HepG2 (cell line): ENCODE measurements around the gene SLC15A1. TPM values are rescaled to one million over a fixed set of nuclear protein-coding genes. Genes with fewer than 3 reads are reported as not detected.

ENCODE experiments used
- ARID5B ChIP-seq: IDR thresholded peaks from 2 replicates; pipeline ENCODE4 v1.4.0; 2020; ENCODE audit warnings: mild to moderate bottlenecking, missing genetic modification reagents
- ATF3 ChIP-seq: sonication (generic); formaldehyde crosslinking; IDR thresholded peaks from 2 replicates; pipeline ENCODE4 v1.4.0; 2020; ENCODE audit warnings: missing genetic modification reagents
- ELK4 ChIP-seq: sonication (generic); formaldehyde crosslinking; IDR thresholded peaks from 2 replicates; pipeline ENCODE4 v1.9.0; 2021; ENCODE audit warnings: missing genetic modification reagents, borderline replicate concordance
- HNF4G ChIP-seq, 2 experiments: sonication (generic) in 1 of 2; formaldehyde crosslinking in 1 of 2; IDR thresholded peaks; 2 replicates each; pipeline versions ENCODE4 v1.4.0 to v1.6.1; 2011 to 2020; ENCODE audit warnings: borderline replicate concordance in 2 of 2, low read depth in 2 of 2, mild to moderate bottlenecking in 2 of 2, low read length in 1 of 2, missing genetic modification reagents in 1 of 2, moderate library complexity in 1 of 2
- JUNB ChIP-seq: sonication (generic); formaldehyde crosslinking; IDR thresholded peaks from 2 replicates; pipeline ENCODE4 v1.8.0; 2022; ENCODE audit warnings: missing genetic modification reagents, mild to moderate bottlenecking, borderline replicate concordance
- KAT7 ChIP-seq: IDR thresholded peaks from 2 replicates; pipeline ENCODE4 v1.6.1; 2018; ENCODE audit warnings: borderline replicate concordance, missing compliant biosample characterization
- KDM4B ChIP-seq: sonication (generic); formaldehyde crosslinking; IDR thresholded peaks from 2 replicates; pipeline ENCODE4 v1.4.0; 2020; ENCODE audit warnings: missing genetic modification reagents
- MAFF ChIP-seq: IDR thresholded peaks from 2 replicates; pipeline ENCODE4 v1.6.1; 2011; ENCODE audit warnings: low read depth, low read length, improper control_type of control experiment
- PAX8 ChIP-seq: sonication (generic); formaldehyde crosslinking; IDR thresholded peaks from 2 replicates; pipeline ENCODE4 v1.8.0; 2022; ENCODE audit warnings: mild to moderate bottlenecking, missing genetic modification reagents, borderline replicate concordance
- RARA ChIP-seq: IDR thresholded peaks from 2 replicates; pipeline ENCODE4 v1.6.1; 2016; ENCODE audit warnings: missing genetic modification reagents, missing compliant biosample characterization
- SRSF9 ChIP-seq: fragments of 200-400 bp; formaldehyde crosslinking; IDR thresholded peaks from 2 replicates; pipeline ENCODE4 v1.6.1; 2018; ENCODE audit warnings: borderline replicate concordance, mild to moderate bottlenecking, low read depth, low read length; ENCODE audit not compliant: insufficient read depth, poor library complexity, severe bottlenecking
- TEAD2 ChIP-seq: sonication (generic); formaldehyde crosslinking; IDR thresholded peaks from 2 replicates; pipeline ENCODE4 v1.9.0; 2021; ENCODE audit warnings: missing genetic modification reagents
- UBTF ChIP-seq: sonication (generic); formaldehyde crosslinking; IDR thresholded peaks from 2 replicates; pipeline ENCODE4 v1.4.0; 2020; ENCODE audit warnings: mild to moderate bottlenecking, missing genetic modification reagents
- XRCC5 ChIP-seq: fragments of 200-400 bp; formaldehyde crosslinking; optimal IDR thresholded peaks from 2 replicates; pipeline ENCODE3; 2017; ENCODE audit warnings: mild to moderate bottlenecking, low read length
- ZNF12 ChIP-seq: sonication (generic); formaldehyde crosslinking; IDR thresholded peaks from 2 replicates; pipeline ENCODE4 v1.5.0; 2020; ENCODE audit warnings: missing genetic modification reagents
- ZNF205 ChIP-seq: IDR thresholded peaks from 2 replicates; pipeline ENCODE4 v1.6.1; 2018; ENCODE audit warnings: missing biosample characterization, missing genetic modification reagents
- ZNF317 ChIP-seq: sonication (generic); formaldehyde crosslinking; IDR thresholded peaks from 2 replicates; pipeline ENCODE4 v1.5.0; 2020; ENCODE audit warnings: mild to moderate bottlenecking, missing genetic modification reagents
- ZNF710 ChIP-seq: sonication (generic); formaldehyde crosslinking; IDR thresholded peaks from 2 replicates; pipeline ENCODE4 v1.5.0; 2020; ENCODE audit warnings: mild to moderate bottlenecking, missing genetic modification reagents, borderline replicate concordance
- polyA plus RNA-seq, 8 experiments: library from polyadenylated mRNA; depleted of rRNA in 3 of 8; stranded (reverse) in 7 of 8; unstranded in 1 of 8; fragments of >200 nt; fragmentation: Illumina TruSeq in 4 of 8; extraction: Trizol in 4 of 8; gene quantifications; 2 replicates each; pipeline versions ENCODE4 v1.2.1 to v1.2.3, GENCODE V29; 2011 to 2016; ENCODE audit warnings: low read depth in 4 of 8, missing spikeins in 1 of 8, mixed read lengths in 1 of 8; ENCODE audit not compliant: insufficient read depth in 1 of 8
- total RNA-seq, 5 experiments: library from RNA; depleted of rRNA; stranded (reverse); fragments of >200 nt; fragmentation: Illumina TruSeq; extraction: Trizol; gene quantifications; 2 replicates each; pipeline ENCODE4 v1.2.3, GENCODE V29; 2016; ENCODE audit warnings: low read depth in 1 of 5

The SLC15A1 gene
- total and polyA plus RNA-seq, 2 of the 13 experiments (the other 11 are each of a cell fraction or from before 2014, with no cell fraction given), result 0.17 to 0.20 TPM

- TF ChIP-seq ELK4 (CRISPR knock-in tag) (no peak), JUNB (CRISPR knock-in tag) (peak; percentile 81; the same call in 1 of the 2 replicates), PAX8 (CRISPR knock-in tag) (no peak), KAT7 (CRISPR knock-in tag) (no peak), HNF4G (IDR thresholded peaks at IDR 0.05; ENCODE audit: borderline replicate concordance, low read depth, low read length) (peak; percentile 40; the same call in 1 of the 2 replicates), HNF4G (CRISPR knock-in tag; IDR thresholded peaks at IDR 0.05; ENCODE audit: borderline replicate concordance, low read depth) (no peak), ZNF317 (CRISPR knock-in tag) (0 out of 2 replicates have a peak, but pooled peaks have one; percentile 36), ZNF12 (CRISPR knock-in tag) (peak; percentile 95), XRCC5 (peak; percentile 32), SRSF9 (no peak), MAFF (peak; percentile 47; the same call in 1 of the 2 replicates), ZNF710 (CRISPR knock-in tag) (0 out of 2 replicates have a peak, but pooled peaks have one; percentile 46), ATF3 (CRISPR knock-in tag) (peak; percentile 84), RARA (CRISPR knock-in tag) (peak; percentile 68), ARID5B (CRISPR knock-in tag) (peak; percentile 85), TEAD2 (CRISPR knock-in tag) (no peak), ZNF205 (peak; percentile 44; the same call in 1 of the 2 replicates), UBTF (CRISPR knock-in tag) (0 out of 2 replicates have a peak, but pooled peaks have one; percentile 15), KDM4B (CRISPR knock-in tag) (no peak)
Observed at GRCh38 chr13:98775844-98776598, 23.5 kb upstream of the SLC15A1 start (continued).
